HuH-7 (cell line): ENCODE measurements around the gene KIAA0586.
"Not testable (repeated sequence)": the region's sequence is repeated elsewhere in the genome, so short reads cannot be mapped to it uniquely, and the experiment has no call there.

Experiments used
- DNase-seq: peaks from one replicate; pipeline ENCODE4 v3.0.0; 2011; ENCODE audit warnings: low spot score

KIAA0586 gene

GRCh38 chr14:58464652-58465051 lies 37.1 kb downstream of the KIAA0586 start:
- DNase-seq = no peak

- peak; percentile 6 for DNase-seq
Observed at GRCh38 chr14:58465421-58465820, 37.9 kb downstream of the KIAA0586 start.

GRCh38 chr14:58466459-58466858 lies 38.9 kb downstream of the KIAA0586 start:
- no peak for DNase-seq

- DNase-seq = no peak
Observed at GRCh38 chr14:58467575-58467974, 40.1 kb downstream of the KIAA0586 start.

- DNase-seq = no peak
Observed at GRCh38 chr14:58469309-58469708, 41.8 kb downstream of the KIAA0586 start.

GRCh38 chr14:58476320-58476719 lies 48.8 kb downstream of the KIAA0586 start:
- DNase-seq = no peak

GRCh38 chr14:58477653-58478052 lies 50.1 kb downstream of the KIAA0586 start:
- DNase-seq = no peak

- not testable (repeated sequence) for DNase-seq
Observed at GRCh38 chr14:58478329-58478728, 50.8 kb downstream of the KIAA0586 start.

- DNase-seq = no peak
Observed at GRCh38 chr14:58479975-58480374, 52.5 kb downstream of the KIAA0586 start.

- no peak for DNase-seq
Observed at GRCh38 chr14:58484176-58484575, 56.7 kb downstream of the KIAA0586 start.

GRCh38 chr14:58488550-58488949 lies 61.0 kb downstream of the KIAA0586 start:
- no peak for DNase-seq

GRCh38 chr14:58491593-58491992 lies 64.1 kb downstream of the KIAA0586 start:
- no peak for DNase-seq

- no peak for DNase-seq
Observed at GRCh38 chr14:58492044-58492443, 64.5 kb downstream of the KIAA0586 start.

- peak; percentile 24 for DNase-seq
Observed at GRCh38 chr14:58501214-58501816, 73.8 kb downstream of the KIAA0586 start.

GRCh38 chr14:58513272-58513671 lies 85.8 kb downstream of the KIAA0586 start:
- DNase-seq = no peak

GRCh38 chr14:58517592-58517991 lies 90.1 kb downstream of the KIAA0586 start:
- no peak for DNase-seq

- DNase-seq = not testable (repeated sequence)
Observed at GRCh38 chr14:58525691-58526090, 98.2 kb downstream of the KIAA0586 start.

GRCh38 chr14:58533446-58533845 lies 105.9 kb downstream of the KIAA0586 start:
- DNase-seq = no peak

- no peak for DNase-seq
Observed at GRCh38 chr14:58535044-58535443, 107.5 kb downstream of the KIAA0586 start.

GRCh38 chr14:58537004-58537403 lies 109.5 kb downstream of the KIAA0586 start:
- no peak for DNase-seq

- no peak for DNase-seq
Observed at GRCh38 chr14:58540749-58541632, 113.5 kb downstream of the KIAA0586 start.

GRCh38 chr14:58541633-58542022 lies 114.1 kb downstream of the KIAA0586 start:
- no peak for DNase-seq

- DNase-seq = no peak
Observed at GRCh38 chr14:58543253-58543652, 115.7 kb downstream of the KIAA0586 start.

- no peak for DNase-seq
Observed at GRCh38 chr14:58547649-58548048, 120.1 kb downstream of the KIAA0586 start.
